Effector CD8-positive, alpha-beta T cell (primary cell): ENCODE measurements around the gene CCDC97.

ENCODE experiments used
- DNase-seq: peaks from one replicate; lab custom pipeline; 2025; lab: John Stamatoyannopoulos, UW

CCDC97 gene

GRCh38 chr19:41320185-41320518 lies 10.2 kb downstream of the CCDC97 start:
- no peak for DNase-seq

GRCh38 chr19:41320568-41320967 lies 10.6 kb downstream of the CCDC97 start:
- DNase-seq, result no peak

GRCh38 chr19:41321204-41321599 lies 11.2 kb downstream of the CCDC97 start:
- DNase-seq, result no peak

- DNase-seq, result no peak
These were observed 11.8 kb downstream of the CCDC97 start for GRCh38 chr19:41321600-41322270.

GRCh38 chr19:41322451-41322850 lies 12.5 kb downstream of the CCDC97 start:
- no peak for DNase-seq

GRCh38 chr19:41323023-41323422 lies 13.1 kb downstream of the CCDC97 start:
- DNase-seq, result no peak

- no peak for DNase-seq
These were observed 13.6 kb downstream of the CCDC97 start for GRCh38 chr19:41323430-41324125.

GRCh38 chr19:41324231-41324702 lies 14.3 kb downstream of the CCDC97 start:
- DNase-seq, result no peak

GRCh38 chr19:41324921-41325639 lies 15.1 kb downstream of the CCDC97 start:
- no peak for DNase-seq

GRCh38 chr19:41325640-41325946 lies 15.6 kb downstream of the CCDC97 start:
- no peak for DNase-seq

GRCh38 chr19:41325947-41326706 lies 16.2 kb downstream of the CCDC97 start:
- no peak for DNase-seq

GRCh38 chr19:41327076-41327575 lies 17.2 kb downstream of the CCDC97 start:
- no peak for DNase-seq

- peak; percentile 66 for DNase-seq
These were observed 17.7 kb downstream of the CCDC97 start for GRCh38 chr19:41327576-41328156.

- no peak for DNase-seq
These were observed 18.3 kb downstream of the CCDC97 start for GRCh38 chr19:41328157-41328841.

GRCh38 chr19:41328842-41329225 lies 18.9 kb downstream of the CCDC97 start:
- DNase-seq, result no peak

GRCh38 chr19:41330481-41330880 lies 20.5 kb downstream of the CCDC97 start:
- DNase-seq, result no peak

- no peak for DNase-seq
These were observed 21.1 kb downstream of the CCDC97 start for GRCh38 chr19:41330946-41331678.

- DNase-seq, result no peak
These were observed 22.0 kb downstream of the CCDC97 start for GRCh38 chr19:41332000-41332399.

- DNase-seq, result no peak
These were observed 22.5 kb downstream of the CCDC97 start for GRCh38 chr19:41332468-41332867.

GRCh38 chr19:41334793-41335192 lies 24.8 kb downstream of the CCDC97 start:
- DNase-seq, result no peak

- DNase-seq, result no peak
These were observed 25.5 kb downstream of the CCDC97 start for GRCh38 chr19:41335467-41335866.
